SK-N-MC (cell line): ENCODE data around the gene IER2.

Experiments
- EZH2 ChIP-seq: fragments of 200-600 bp; sonication (generic); IDR thresholded peaks from one replicate; pipeline ENCODE4 v1.6.1; 2017; ENCODE audit warnings: antibody characterized with exemption
- POLR2AphosphoS5 ChIP-seq: IDR thresholded peaks from 2 replicates; pipeline ENCODE4 v1.6.1; 2012; ENCODE audit warnings: mild to moderate bottlenecking, low read depth, low read length, borderline replicate concordance

- TF ChIP-seq EZH2 (no peak), POLR2AphosphoS5 (no peak; the same call in 1 of the 2 replicates)
Observed at GRCh38 chr19:13102666-13103580, 47.3 kb upstream of the IER2 start, which contains the start of gene LYL1.
